IPS-NIHi7 (cell line): ENCODE results near the gene RNASE9.
A peak's percentile ranks its signal among the peaks of the same experiment; 100 is the strongest.
"Not testable (repeated sequence)": the region's sequence is repeated elsewhere in the genome, so short reads cannot be mapped to it uniquely, and the experiment has no call there.

Experiments
- DNase-seq: peaks from one replicate; pipeline ENCODE4 v3.0.0; 2012; ENCODE audit warnings: mixed read lengths; ENCODE audit errors: extremely low spot score

RNASE9 gene

GRCh38 chr14:20560961-20561360 is at the start of gene RNASE9:
TSS of gene RNASE9 (minus strand) at chr14:20561047.
- DNase-seq: no peak

GRCh38 chr14:20610002-20610765 is 49.3 kb upstream of the RNASE9 start:
- peak; percentile 57 for DNase-seq

GRCh38 chr14:20609215-20610001 is 48.6 kb upstream of the RNASE9 start:
- peak; percentile 66 for DNase-seq

GRCh38 chr14:20608383-20609110 is 47.7 kb upstream of the RNASE9 start:
- DNase-seq: no peak

- no peak for DNase-seq
Observed at GRCh38 chr14:20607617-20608016, 46.8 kb upstream of the RNASE9 start.

GRCh38 chr14:20606902-20607242 is 46.0 kb upstream of the RNASE9 start:
- DNase-seq: no peak

GRCh38 chr14:20606190-20606901 is 45.5 kb upstream of the RNASE9 start:
- peak; percentile 82 for DNase-seq

- DNase-seq: no peak
Observed at GRCh38 chr14:20603813-20604690, 43.2 kb upstream of the RNASE9 start.

- DNase-seq: no peak
Observed at GRCh38 chr14:20602583-20602982, 41.7 kb upstream of the RNASE9 start.

GRCh38 chr14:20601522-20601921 is 40.7 kb upstream of the RNASE9 start:
- DNase-seq: no peak

- no peak for DNase-seq
Observed at GRCh38 chr14:20597108-20597507, 36.3 kb upstream of the RNASE9 start.

GRCh38 chr14:20595726-20596125 is 34.9 kb upstream of the RNASE9 start:
- not testable (repeated sequence) for DNase-seq

GRCh38 chr14:20592574-20592973 is 31.7 kb upstream of the RNASE9 start:
- DNase-seq: no peak

- no peak for DNase-seq
Observed at GRCh38 chr14:20591235-20591634, 30.4 kb upstream of the RNASE9 start, which contains the start of gene RNASE12. TSS of gene RNASE12 (minus strand) at chr14:20591376. CDS start at chr14:20590723, 653 bp downstream.

- DNase-seq: no peak
Observed at GRCh38 chr14:20587489-20588154, 26.8 kb upstream of the RNASE9 start, which contains the start of gene RNASE11. TSS of gene RNASE11 (minus strand) at chr14:20588001.

- no peak for DNase-seq
Observed at GRCh38 chr14:20583908-20584307, 23.1 kb upstream of the RNASE9 start.

- no peak for DNase-seq
Observed at GRCh38 chr14:20583142-20583541, 22.3 kb upstream of the RNASE9 start.

- no peak for DNase-seq
Observed at GRCh38 chr14:20580242-20580641, 19.4 kb upstream of the RNASE9 start.

- DNase-seq: no peak
Observed at GRCh38 chr14:20578784-20579502, 18.1 kb upstream of the RNASE9 start.
